Activated naive CD4-positive, alpha-beta T cell (primary cell): ENCODE results near the gene SPG7.

ENCODE experiments used
- DNase-seq, 4 experiments: peaks; one replicate each; lab custom pipeline; 2025; lab: John Stamatoyannopoulos, UW

The SPG7 gene

DNA sequence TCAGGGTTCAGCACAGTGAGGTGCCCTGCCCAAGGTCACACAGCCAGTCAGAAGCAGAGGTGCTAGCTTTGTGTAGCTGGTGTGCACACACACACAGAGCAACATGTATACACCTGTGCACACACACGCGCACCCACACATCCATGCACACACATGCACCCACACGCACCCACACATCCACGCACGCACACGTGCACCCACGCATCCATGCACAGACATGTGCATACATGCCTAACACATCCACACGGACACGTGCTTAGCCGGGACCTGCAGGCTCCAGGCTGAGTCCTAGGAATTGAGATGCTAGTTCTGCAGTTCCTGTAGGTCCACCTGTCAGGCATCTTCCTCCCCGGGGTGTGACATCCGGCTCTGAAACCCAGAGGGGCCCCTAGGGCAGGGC lies 92.2 kb downstream of the SPG7 start:
- no peak for DNase-seq

DNA sequence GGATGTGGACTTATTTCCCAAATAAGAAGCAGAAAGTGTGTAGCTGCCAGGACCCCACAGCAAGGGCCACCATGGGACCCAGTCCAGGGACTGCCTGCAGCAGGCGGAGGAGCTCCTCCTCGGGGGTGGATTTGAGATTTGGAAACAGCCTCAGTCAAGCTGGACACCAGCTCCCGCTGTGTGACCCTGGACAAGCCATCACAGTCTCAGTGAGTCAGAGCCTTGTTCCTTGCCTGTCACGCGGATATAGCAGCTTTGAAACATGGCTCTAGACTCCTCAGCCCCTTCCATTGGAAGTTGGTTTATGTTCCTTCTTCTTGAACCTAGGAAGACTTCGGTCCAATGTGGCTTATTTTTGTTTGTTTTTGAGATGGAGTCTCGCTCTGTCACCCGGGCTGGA lies 92.8 kb downstream of the SPG7 start:
- no peak for DNase-seq

DNA sequence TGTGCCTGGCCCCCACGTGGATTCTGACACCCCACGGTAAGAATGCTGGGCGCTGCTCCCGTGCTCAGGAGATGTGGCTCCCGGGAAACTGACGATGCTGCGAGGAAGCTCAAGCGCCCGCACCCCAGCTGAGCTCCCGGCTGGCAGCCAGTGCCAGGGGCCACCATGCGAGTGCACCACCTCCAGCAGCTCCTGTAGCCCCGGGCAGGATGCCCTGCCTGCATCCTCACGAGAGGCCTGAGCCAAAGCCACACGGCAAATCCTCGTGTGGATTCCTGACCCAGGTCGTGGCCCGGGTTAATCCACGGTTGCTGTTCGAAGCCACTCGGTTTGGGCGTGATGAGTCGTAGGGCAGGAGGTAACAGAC lies 93.7 kb downstream of the SPG7 start:
- DNase-seq, result no peak

DNA sequence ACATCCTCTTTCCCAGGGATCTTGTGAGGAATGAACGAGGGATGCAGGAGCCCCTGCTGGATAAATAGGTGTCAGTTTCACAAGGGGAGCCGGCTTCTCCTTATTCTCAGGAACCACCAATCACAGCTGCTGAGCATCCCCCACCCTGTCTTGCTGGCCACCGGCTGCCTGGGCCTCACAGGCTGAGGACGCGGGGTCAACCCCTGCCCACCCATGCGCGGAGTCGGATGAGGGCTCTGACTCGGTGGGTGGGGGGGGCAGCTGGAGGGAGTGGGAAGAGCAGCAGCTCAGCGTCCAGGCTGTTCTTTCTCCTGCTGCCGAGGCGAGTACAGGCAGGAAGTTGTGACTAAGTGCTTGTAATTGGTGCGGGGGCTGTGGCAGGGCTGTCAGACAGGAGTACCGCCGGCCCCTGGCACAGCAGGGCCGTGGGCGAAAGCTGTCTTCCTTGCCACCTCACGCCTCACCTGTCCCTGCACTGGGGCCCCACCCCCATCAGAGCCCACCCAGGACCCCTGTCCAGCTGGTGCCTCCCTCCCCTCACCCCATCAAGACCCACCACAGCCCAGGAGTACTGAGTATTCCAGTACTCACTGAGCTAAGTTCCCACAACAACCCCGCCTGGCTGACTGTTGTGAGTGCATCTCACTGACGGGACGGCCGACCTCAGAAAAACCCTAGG lies 94.2 kb downstream of the SPG7 start:
- DNase-seq, result peak in 3 of 4 experiments; percentile 24 to 40 (median 31)

DNA sequence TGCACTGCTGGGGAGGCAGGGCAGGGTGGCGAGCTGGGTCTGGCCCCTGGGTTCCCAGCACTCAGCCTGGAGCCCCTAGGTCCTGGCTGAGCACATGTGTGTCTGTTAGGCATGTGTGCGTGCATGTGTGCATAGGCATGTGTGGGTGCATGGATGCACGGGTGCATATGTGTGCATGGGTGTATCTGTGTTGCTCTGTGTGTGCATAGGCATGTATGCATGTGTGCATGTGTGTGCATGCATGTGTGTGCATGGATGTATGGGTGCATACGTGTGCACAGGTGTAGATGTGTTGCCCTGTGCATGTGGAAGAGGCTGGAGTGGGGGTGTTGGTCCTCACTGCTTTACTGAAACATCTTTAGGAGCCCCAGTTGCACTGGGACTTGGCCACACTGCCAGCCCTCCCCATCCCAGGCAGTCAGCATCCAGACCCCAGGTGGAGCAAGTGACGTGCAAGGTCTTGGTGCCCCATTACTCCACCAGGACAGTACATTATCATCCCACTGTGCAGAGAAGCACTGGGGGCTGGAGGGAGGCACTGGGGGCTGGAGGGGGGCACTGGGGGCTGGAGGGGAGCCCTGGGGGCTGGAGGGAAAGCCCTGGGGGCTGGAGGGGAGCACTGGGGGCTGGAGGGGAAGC lies 94.9 kb downstream of the SPG7 start:
- no peak for DNase-seq

DNA sequence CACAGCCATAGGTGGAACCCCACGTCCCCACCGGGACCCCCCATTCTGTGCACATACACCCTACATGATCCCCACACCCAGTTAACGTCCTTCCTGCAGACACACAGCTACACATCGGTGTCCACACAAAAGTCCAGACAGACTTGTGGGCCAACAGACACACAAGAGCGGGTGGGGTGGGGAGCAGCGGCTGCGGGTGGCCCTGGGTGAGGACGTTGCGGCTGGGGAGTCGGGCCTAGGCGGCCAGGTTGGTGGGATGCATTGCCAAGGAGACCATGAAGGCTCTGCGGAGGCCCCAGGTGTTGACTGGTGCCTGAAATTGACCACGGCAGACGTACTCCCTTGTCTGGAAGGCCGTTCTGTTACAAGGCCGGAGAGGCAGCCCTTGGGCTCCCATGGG lies 96.6 kb downstream of the SPG7 start:
- no peak for DNase-seq

DNA sequence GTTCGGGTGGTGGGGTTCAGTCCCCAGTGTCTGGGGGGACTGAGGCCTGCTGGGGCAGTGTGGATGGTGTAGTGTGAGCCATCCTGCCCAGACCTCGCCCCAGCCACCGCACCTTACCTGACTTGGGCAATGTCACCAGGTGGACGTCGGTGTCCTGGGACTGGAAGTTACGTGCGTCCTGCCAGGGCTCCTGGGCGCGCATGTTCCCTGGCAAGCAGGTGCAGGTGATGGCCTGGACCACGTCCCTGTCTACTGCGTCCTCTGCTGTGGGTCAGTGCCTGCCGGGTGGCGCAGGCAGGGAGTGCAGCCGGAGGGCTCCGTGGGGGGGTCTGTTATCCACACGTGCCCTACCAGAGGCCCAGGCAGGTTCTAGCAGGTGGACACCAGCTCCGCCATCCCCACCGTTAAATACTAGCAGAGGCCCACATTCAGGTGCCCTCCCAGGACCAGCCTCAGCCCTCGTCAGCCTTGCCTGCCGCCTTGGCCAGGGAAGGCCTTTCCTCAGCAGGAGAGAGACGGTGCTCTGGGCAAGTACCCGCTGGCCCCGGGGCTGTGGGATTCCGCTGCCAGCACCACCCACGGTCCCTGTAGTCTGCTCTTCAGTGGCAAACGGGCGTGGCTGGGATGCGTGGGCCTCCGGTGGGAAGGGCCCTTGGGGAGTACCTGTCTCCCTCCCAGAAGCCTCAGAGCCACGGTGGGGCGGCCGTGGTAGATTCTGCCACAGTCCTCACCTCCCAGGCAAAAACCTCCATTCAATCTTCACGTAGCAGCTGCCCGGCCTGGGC lies 97.2 kb downstream of the SPG7 start:
- no peak for DNase-seq

DNA sequence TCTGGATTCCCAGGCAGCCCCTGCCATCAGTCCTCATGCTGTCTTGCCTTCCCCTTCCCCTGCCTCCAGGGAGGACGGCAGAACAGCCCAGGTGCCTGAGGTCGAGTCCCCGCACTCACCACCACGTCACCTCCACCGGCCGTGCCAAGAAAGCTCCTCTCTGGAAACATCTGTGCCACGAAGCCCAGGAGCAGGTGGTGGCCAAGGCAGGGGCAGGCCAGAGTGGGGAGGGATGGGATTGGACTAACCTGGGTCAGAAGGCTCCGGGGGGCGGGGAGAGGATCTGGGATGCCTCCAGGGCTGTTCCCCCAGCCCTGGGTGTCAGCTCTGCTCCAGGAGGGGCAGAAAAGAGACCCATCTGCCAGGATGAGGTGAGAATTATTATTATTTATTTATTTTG lies 97.8 kb downstream of the SPG7 start:
- no peak for DNase-seq
